Activated effector memory CD4-positive, alpha-beta T cell treated with anti-CD3 and anti-CD28 coated beads, Interleukin-2, amount 50 U/mL, for 16 hours (primary cell): ENCODE data around the gene PDK4.
"Not testable (repeated sequence)": the region's sequence is repeated elsewhere in the genome, so short reads cannot be mapped to it uniquely, and the experiment has no call there.

Source experiments
- DNase-seq: peaks from one replicate; pipeline ENCODE4 v3.0.0-alpha.2; 2020

The PDK4 gene

DNA sequence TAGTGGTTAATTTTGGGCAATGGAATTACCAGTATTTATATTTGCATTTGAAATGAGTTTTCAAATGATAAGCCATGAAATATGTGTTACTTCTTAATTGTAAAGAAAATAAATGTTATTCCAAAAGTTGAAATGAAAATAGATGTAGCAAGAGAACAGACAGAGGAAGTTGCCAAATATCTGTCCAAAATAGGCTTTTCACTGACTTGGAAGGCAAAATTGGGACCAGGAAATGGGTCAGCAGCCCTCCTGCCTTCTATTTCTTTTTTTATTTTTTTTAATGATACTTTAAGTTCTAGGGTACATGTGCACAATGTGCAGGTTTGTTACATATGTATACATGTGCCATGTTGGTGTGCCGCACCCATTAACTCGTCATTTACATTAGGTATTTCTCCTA, 8.1 kb upstream of the PDK4 start:
- not testable (repeated sequence) for DNase-seq

DNA sequence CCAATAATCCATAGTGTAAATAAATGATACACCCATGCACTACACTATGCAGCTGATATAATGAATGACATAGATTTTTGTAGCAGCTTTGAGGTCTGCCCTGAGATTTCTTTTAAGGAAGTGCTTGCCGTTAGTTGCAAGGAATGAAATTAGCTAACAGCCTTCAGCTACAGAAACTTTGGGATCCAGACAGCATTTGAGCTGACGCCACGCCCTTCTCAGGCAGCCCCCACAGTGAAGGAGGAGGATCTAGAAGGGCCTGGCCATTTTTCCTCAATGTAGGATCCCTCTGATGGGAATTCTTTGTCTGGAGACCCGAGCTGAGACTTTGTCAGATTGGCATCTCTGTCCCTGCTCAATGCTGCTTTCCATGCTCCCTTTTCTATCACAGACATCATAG, 6.1 kb upstream of the PDK4 start:
- DNase-seq: no peak

DNA sequence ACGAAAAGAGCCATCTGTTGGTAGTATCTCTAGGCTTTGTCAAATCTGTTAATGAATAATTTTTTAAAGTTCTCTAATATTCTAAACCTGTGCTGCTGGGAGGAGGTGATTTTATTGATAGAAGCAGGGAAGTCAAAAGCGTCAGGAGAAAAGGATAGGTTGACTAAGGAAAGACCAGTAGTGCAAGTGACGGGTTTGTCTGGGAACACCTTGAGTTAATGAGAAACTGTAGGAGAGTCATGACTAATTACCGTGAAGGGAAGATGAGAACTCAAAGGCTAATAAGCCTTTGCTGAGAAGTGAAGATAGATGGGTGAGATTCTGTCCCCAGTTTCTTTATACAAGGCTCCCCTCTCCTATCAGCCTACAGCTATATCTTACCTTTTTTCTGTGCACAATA, 5.0 kb upstream of the PDK4 start:
- no peak for DNase-seq

DNA sequence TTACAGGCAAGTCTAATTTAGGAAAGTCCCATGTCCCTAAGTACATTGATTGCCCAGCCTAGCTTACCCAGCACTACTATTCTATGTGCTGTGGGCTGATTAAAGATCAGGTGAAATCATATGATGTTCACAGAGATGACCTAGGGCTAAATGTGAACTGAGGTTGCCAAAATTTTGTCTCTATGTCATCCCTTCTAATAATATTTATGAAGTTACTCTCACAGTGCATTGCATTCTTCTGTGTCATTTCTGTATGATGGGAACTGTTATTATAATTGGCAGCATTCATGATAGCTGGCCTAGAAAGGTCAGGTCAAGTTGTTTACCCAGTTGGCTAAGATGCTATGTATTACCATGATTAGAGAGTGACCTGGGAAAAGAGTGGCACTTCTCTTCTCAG, 2.8 kb upstream of the PDK4 start:
- DNase-seq: no peak

DNA sequence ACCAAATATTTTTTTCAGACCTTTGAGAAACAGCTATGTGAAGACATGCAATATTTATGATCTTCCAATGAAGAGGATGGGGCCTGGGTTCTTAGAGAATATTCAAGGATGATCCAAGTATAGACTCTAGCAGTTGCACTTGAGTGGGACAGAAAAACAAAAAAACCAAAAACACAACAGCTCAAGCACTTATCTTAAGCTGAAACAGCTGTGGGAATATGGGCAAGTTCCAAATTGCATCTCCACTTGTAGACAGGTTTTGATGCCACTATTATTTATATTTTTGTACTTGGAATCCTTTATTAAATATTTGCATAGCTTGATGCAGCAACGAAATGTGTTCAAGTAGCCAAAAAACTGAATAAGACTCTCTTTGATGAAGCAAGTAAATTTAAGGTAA, 2.2 kb upstream of the PDK4 start:
- DNase-seq: no peak

DNA sequence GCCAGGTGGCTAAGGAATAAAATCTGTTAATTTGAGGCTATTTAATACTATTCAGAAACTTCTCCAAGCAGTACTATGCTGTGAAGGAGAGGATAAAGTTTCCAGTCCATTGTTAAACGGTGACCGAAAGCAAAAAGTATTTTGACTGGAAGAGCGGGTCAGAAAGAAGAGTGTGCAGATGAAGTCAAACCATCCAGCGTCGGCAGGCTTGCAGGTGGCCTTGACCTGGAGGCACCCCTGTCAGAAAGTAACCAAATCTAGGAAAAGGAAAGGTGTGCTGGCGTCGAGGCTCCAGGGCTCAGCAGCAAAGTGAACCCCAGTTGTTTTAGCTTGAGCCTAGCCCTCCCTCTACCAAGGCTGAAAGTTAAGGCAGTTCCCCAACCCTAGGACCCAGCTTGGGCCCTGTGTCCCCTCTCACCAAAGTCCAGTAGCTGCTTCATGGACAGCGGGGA, 544 bp downstream of the PDK4 start:
- DNase-seq: no peak

DNA sequence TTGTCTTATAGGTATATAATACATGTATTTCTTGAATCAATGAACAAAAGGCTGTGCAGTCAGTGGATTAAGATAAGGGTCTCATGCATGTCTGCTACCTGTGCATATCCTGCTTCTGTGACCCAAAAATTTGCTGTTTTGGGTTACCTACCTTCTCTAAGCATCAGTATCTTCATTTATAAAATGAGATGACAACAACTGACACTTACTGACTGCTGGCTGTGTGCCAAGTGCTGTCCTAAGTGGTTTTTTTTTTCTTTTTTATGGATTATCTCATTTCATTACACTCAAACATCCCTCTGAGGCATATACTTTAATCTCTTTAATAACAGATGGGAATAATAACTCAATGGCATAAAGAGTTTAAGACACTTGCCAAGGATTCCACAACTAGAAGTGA, 2.1 kb downstream of the PDK4 start:
- no peak for DNase-seq

DNA sequence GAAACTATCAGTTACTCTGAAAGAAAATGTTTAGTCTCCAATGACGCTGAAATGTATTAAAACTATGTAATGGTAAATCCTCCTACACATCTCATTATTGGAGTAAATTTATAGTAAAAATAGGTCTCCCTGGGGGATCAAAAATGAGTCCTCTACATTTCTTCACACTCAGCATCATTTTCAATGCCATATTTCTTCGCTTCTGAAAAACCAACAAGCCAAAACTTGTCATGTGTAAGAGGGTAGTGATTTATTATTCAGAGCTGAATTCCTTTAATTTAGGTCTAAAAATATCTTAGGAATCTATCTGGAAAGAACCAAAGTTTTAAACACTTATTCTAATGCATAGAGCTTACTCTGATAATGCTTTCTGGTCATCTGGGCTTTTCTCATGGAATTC, 3.0 kb downstream of the PDK4 start:
- DNase-seq: no peak

DNA sequence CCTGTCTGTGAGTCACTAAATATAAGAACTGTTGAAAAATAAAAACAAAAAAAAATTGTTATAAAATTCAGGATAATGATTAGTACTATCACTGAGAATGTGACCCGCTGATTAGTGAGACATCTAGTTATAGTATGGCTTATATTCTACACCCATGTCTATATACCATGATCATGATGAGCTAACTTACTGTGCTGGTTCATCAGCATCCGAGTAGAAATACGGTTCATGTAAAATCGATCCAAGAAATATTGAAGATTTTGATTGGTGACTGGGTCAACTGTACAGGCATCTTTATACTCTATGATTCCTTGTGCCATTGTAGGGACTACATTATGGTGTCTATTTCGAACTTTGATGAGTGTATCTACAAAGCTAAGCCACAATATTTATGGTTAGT, 3.7 kb downstream of the PDK4 start:
- no peak for DNase-seq

DNA sequence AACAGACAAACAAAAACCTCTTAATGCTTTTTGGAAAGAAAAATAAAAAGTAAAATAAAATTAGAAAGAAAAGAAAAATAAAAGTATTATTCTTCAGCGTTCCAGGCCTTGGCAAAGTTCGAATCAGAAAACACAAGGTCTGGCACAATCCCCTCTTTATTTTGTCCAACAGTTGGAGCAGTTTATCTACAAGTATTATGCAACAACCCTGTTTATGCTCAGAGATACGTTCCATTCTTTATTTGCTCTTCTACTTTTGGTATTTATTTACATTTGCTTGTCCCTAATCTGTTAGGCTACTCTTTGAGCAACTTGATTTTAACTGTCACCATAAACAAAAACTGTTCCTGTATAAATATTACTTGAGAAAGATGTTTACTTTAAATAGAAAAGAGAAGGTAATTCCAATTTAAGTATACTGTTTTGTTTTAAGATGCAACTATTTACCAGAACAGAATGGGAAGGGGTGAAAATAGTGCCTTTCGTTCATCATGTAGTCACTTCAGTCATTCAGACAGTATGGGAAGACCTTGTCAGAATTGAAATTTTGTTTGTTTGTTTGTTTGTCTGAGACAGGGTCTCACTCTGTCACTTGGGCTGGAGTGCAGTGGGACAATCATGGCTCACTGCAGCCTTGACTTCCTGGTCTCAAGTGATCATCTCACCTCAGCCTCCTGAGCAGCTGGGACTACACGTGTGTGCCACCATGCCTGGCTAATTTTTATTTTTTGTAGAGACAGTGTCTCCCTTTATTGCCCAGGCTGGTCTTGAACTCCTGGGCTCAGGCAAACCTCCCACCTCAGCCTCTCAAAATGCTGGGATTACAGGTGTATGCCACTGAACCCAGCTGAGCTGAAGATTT, 5.7 kb downstream of the PDK4 start:
- no peak for DNase-seq

DNA sequence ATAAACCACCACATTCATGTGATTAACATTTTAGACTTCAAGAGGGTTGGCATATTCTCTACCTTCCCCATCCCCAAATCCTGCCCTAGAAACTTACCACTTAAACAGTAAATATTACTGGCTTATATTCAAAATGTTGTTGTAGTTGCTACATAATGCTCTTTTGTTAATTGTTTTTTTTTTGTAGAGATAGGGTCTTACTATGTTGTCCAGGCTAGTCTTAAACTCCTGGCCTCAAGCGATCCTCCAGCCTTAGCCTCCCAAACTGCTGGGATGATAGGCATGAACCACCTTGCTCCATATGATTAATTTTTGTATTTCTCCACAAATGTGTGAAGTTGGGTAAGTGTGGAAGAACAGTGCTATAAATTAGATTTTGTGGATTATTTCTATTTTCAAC, 6.5 kb downstream of the PDK4 start:
- DNase-seq: no peak

DNA sequence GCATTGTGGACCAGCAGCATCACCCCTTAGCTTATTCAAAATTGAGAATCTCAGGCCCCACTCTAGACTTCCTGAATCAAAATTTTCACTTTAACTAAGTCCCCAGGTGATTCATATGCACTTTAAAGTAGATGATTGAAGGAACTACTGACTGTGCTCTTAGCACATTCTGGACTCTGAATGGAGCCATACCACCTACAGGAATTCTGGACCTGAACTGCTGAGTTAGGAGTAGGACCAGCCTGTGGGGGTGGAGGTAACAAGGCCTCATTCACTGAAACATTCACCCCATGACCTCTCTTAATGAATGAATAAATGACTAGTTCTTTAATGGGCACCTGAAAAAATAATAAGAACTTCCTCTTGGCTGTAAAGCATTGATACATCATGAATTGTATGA, 7.3 kb downstream of the PDK4 start:
- DNase-seq: no peak

DNA sequence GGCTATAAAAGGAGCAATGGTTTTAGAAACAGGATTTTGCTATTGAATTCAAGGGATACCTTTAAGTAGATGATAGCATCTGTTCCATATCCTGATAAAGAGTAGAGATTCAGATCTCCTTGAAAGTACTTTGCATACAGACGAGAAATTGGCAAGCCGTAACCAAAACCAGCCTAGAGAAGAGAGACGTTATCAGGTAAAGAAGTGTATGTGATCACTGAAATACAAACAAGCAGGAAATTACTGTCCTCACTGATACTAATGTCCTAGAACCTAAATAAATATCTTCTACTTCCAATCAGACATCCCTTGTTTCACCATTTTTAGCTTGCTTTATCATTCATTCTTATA, 9.4 kb downstream of the PDK4 start:
- DNase-seq: no peak

DNA sequence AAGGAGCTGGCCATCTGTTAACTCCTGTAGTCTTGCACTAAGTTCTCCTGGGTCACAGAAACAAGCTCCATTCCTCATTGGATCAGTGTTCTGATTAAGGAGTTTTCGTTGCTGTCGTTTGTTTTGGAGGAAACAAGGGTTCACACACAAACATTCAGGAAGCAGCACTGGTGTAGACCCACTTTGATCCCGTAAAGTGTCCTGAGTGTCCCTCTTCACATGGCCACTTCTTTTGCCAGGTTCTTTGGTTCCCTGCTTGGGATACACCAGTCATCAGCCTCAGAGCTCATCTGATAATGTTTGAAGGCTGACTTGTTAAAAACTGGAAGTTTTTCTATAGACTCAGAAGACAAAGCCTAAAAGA, 10.9 kb downstream of the PDK4 start:
- DNase-seq: no peak

DNA sequence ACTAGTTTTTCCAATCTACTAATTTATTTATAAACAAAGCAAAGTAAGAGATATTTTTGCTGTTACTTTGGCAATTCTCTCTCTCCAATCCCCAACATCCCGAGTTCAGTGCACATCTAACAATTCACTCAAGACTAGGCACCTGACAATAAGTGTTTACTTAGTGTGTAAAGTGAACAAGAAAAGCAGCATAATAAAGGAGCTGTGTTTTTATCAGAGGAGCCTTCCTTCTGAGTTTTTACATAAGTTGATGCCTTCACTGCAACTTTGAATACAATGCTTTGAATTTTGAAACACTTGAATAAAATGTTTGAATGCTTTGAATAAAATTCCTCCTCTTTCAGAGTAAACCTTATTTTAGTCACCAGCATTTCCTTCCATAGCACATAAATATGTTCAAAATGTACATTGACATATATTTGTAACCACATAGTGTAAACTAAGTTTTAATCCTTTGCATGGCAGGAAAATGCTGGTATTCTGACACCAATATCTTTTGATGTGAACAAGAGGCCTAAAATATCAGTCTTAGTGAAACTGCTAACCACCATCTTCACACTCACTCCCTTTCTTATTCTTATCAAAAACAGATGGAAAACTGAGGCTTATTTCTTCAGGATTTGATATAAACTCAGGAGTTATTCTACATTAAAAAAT, 11.4 kb downstream of the PDK4 start:
- DNase-seq: no peak

DNA sequence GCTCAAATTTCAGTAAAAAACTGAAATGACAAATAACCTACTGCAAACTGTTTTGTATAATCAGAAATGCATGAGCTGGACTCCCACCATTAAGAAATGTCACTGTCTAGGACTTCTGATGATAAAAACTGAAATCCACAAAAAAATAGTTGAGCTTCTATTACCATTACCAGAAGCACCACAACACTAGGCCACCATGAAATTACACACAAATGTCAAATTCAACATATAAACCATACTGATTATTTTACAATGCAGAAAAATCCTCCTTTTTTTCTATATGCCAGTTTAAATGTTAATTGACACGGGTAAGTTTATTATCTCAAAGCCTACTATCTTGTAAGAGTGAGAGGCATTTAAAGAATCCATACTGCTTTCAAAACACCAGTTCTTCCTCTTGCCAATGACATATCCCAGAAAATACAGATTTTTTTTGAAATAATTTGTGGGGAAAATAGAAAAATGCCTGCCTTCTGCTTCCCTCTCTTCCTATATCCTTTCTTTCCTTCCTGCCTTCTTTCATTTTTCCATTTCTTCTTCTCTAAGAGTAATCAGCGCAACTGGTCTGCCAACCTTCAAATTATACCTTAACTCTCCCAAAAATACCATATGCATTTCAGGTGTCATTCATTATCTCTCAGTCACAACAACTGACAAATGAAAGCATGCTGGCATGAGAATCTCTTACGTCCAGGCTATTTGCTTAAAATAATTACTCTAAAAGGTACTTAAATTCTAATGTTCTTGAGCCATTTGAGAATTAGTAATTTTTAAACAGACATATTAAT, 12.3 kb downstream of the PDK4 start:
- DNase-seq: no peak

DNA sequence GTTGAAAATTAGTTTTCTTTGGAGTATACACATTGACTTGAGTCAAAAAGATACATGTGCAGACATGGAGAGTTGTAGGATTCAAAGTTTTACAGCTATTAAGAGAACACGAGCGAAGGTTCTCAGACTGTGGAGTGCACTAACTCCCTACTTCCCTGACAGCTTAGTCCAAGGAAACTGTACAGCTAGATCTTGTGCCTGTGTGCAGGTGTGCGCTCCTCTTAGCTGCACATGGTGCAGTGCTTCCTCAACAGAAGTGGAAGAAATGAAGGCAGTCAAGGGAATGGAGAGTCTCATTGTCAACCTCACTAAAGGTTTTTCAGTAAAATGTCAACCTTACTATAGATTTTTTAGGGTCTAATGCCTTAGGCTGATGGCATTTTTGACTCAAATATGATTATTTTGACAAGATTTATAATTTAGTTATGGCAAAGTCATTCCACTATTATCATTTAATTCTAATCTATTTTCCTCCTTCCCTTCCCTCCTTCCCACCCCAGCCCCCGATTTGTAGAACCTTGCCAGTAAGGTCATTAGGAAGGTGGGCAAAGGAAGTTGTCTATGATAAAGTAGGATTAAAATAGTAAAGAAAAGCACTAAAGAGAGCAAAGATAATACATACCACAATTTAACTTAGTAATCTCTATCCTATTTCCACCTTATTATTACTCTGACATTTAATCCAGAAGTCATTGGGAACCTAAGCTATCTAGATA, 13.6 kb downstream of the PDK4 start:
- DNase-seq: no peak

DNA sequence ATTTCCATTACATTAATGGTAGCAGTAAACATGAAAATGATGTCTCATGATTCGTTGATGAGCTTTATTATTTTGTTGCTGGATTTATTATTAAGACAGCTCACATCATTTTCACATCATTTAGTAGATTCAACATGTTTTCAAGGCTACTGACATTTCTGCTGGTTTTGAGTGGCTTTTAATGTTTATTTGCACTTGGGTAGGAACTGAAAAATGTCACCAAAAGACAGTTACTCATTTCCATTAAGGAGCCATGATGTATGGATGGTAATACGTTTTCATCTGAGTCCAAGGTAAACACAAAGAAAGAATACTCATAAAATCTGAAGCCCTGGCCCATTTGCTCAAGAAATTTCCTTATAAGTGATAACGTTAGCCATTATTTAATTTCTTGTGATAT, 14.8 kb downstream of the PDK4 start:
- no peak for DNase-seq

DNA sequence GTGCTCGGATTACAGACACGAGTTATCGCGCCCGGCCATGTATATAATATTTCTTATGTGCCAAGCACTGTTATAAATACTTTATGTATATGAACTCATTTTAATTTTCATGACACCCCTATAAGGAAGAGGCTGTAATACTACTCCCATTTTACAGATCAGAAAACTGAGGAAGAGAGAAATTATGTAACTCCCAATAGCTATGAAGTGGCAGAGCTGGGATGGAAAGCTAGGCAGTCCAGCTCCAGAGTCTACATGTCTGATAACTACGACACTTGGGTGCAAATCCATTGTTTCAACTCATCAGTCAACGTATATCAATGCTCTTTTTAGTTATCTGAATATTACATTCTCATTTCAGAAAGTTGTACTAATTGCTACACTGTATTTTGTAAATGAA, 17.0 kb downstream of the PDK4 start:
- DNase-seq: no peak

DNA sequence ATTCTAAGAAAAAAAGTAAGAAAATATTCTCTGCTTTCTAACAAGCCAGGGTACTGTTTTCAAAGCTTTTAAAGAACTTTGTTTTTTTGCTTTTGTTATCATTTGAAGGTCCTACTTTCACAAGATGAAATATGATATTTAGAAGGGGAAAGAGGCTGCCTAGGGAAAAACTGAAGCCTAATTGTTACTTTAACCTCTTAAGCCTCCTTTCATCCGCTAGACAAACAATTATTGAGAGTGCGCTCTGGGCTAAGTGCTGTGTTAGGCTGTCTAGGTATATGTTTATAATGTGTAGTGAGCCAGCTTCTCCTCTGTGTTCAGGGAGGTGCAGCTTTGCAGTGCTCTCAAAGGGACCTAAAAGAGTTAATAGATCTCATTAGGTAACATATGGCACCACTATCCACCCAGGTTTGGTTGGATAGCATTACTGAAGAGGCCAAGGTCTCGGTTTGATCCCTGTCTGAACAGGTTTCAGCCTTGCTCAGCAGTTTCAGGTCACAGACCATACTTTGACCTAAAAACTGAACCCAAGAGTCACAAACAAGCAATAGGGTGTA, 17.9 kb downstream of the PDK4 start:
- DNase-seq: no peak

DNA sequence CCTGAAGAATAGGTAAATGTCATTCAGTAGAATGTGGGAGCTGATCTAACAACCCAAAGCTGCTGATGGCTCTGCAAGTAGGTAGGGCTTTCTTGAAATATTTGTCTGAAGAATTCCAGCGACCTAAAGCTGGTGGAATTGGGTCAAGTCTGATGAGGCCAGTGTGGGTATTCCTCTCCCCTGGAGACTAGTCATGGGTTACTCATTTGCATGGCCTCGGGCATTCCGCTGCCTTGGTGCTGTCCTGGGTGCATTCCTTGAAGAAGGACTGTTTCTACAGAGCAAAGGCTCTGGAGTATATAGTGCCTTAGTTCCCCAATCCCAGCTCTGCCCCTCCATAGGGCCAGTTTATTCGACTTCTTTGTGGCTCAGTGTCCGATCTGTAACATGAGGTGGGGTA, 19.2 kb downstream of the PDK4 start:
- no peak for DNase-seq

DNA sequence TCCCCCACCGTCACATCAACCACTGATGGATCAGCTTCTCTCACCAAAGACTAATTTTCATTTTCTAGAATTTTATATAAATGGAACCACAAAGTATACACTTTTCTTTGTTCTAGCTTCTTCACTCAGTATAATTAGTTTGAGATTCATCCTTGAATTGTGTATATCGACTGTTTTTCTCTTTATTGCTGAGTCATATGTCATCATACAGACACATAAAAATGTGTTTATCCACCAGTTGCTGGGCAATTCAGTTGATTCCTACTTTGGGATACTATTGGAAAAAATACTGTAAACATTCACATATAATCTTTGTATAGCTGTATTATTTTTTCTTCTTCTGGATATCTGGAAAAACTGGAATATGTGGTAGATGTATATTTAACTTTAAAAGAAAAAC, 26.6 kb downstream of the PDK4 start:
- no peak for DNase-seq

DNA sequence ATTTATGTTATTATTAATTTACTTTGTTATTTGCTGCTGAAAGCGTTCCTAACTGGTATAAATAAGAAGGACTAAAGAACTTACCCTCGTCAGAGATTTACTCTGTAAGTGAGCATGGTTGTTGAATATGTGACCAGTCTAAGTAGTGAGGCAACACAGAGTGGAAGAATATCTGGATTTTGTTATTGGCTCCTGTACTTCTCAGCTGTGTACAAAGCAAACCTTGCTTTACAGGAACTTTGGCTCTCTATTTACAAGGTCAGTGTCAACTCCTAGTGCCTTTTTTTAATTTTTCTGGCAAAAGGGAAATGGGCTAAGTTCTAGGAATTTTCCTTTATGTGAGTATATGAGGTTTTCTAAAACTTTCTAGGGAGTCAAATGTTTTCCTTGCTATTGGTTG, 35.6 kb downstream of the PDK4 start:
- no peak for DNase-seq
